HCT116 (cell line): Measurements from ENCODE around the gene LRP1. TPM values are rescaled to one million over a fixed set of nuclear protein-coding genes. Genes with fewer than 3 reads are reported as not detected.

ENCODE experiments used
- ATAC-seq: fragments of 200-7000 bp; cut with Tn5 transposase; 2 replicates; pipeline ENCODE4 v1.9.1; 2020; ENCODE audit warnings: mild to moderate bottlenecking, moderate library complexity
- BruUV-seq: library from RNA; stranded (reverse); fragments of 400-500 nt; replicated peaks from 2 replicates; lab custom pipeline; 2021; lab: Mats Ljungman, UMichigan
- CTCF ChIA-PET: fragments of 300-600 bp; sonication (Branson Sonifier 250); formaldehyde crosslinking; loops from one replicate; lab custom pipeline; 2021; ENCODE audit warnings: antibody characterized with exemption; lab: Charles Lee
- POLR2A ChIA-PET: fragments of 300-600, 350-600 bp; sonication (Branson Sonifier 250); formaldehyde crosslinking; loops from one replicate; lab custom pipeline; 2021; ENCODE audit warnings: antibody characterized with exemption; lab: Charles Lee
- RAD21 ChIA-PET, 2 experiments: fragments of 300-600 bp; sonication (Branson Sonifier 250); formaldehyde crosslinking; loops; one replicate each; lab custom pipeline; 2023; ENCODE audit warnings: low total read pairs in 2 of 2; ENCODE audit not compliant: uncharacterized antibody in 2 of 2, unreplicated experiment in 2 of 2, low non-redundant PET in 1 of 2; lab: Charles Lee
- DNase-seq: peaks from one replicate; pipeline ENCODE4 v3.0.0-alpha.2; 2010; ENCODE audit warnings: low read depth, low spot score
- H2AFZ ChIP-seq: fragments of 200-600 bp; shearing (Covaris generic), sonication (generic); 2 replicates; pipeline ENCODE4 v1.6.1; 2017; ENCODE audit warnings: low read depth, mixed run types, mixed read lengths, antibody characterized with exemption, low read length; ENCODE audit not compliant: poor library complexity, severe bottlenecking
- H3K27ac ChIP-seq: 2 replicates; pipeline ENCODE4 v1.5.1; 2012; ENCODE audit warnings: low read depth, low read length
- H3K27me3 ChIP-seq: fragments of 200-600 bp; sonication (generic); 2 replicates; pipeline ENCODE4 v1.6.1; 2016; ENCODE audit warnings: mixed run types, low read length, mixed read lengths; ENCODE audit not compliant: insufficient read depth
- H3K36me3 ChIP-seq, 2 experiments: fragments of 200-500 bp in 1 of 2; fragments of 200-600 bp in 1 of 2; sonication (Bioruptor generic) in 1 of 2; sonication (generic) in 1 of 2; 2 replicates each; pipeline versions ENCODE4 v1.5.1 to v1.6.1; 2014 to 2016; ENCODE audit warnings: low read length in 2 of 2, inconsistent platforms in 1 of 2, mixed read lengths in 1 of 2, mixed run types in 1 of 2; ENCODE audit not compliant: insufficient read depth in 2 of 2, control insufficient read depth in 1 of 2
- H3K4me1 ChIP-seq, 2 experiments: fragments of 200-600 bp in 1 of 2; sonication (generic) in 1 of 2; 2 replicates each; pipeline versions ENCODE4 v1.5.1 to v1.6.1; 2012 to 2017; ENCODE audit warnings: low read length in 2 of 2, inconsistent platforms in 1 of 2, mild to moderate bottlenecking in 1 of 2, mixed read lengths in 1 of 2, mixed run types in 1 of 2, moderate library complexity in 1 of 2; ENCODE audit not compliant: insufficient read depth in 2 of 2, control insufficient read depth in 1 of 2
- H3K4me2 ChIP-seq: fragments of 200-600 bp; sonication (generic); 2 replicates; pipeline ENCODE4 v1.6.1; 2017; ENCODE audit warnings: mixed run types, low read length, mixed read lengths
- H3K4me3 ChIP-seq, 2 experiments: fragments of 200-600 bp in 1 of 2; sonication (generic) in 1 of 2; replicated peaks in 1 of 2; 2 replicates each; pipeline ENCODE4 v1.5.1; 2011 to 2016; ENCODE audit warnings: low read length in 2 of 2, control low read depth in 1 of 2, low read depth in 1 of 2, mild to moderate bottlenecking in 1 of 2, mixed read lengths in 1 of 2, mixed run types in 1 of 2
- H3K79me2 ChIP-seq: fragments of 200-600 bp; sonication (generic); 2 replicates; pipeline ENCODE4 v1.6.1; 2017; ENCODE audit warnings: mild to moderate bottlenecking, mixed run types, low read length, moderate library complexity, mixed read lengths; ENCODE audit not compliant: insufficient read depth
- H3K9ac ChIP-seq: fragments of 200-600 bp; sonication (generic); 2 replicates; pipeline ENCODE4 v1.6.1; 2016; ENCODE audit warnings: low read length, mixed read lengths
- H3K9me2 ChIP-seq: fragments of 200-600 bp; sonication (generic), shearing (Covaris generic); 2 replicates; pipeline ENCODE4 v1.6.1; 2017; ENCODE audit warnings: mixed run types, mild to moderate bottlenecking, moderate library complexity; ENCODE audit not compliant: insufficient read depth
- H3K9me3 ChIP-seq, 2 experiments: fragments of 200-500 bp in 1 of 2; fragments of 200-600 bp in 1 of 2; sonication (Bioruptor generic) in 1 of 2; sonication (generic) in 1 of 2; 2 replicates each; pipeline ENCODE4 v1.6.1; 2014 to 2017; ENCODE audit warnings: low read length in 2 of 2, mixed read lengths in 2 of 2, inconsistent platforms in 1 of 2, low read depth in 1 of 2, mild to moderate bottlenecking in 1 of 2, mixed run types in 1 of 2, moderate library complexity in 1 of 2; ENCODE audit not compliant: control insufficient read depth in 1 of 2, insufficient read depth in 1 of 2
- H4K20me1 ChIP-seq: fragments of 200-600 bp; sonication (generic), shearing (Covaris generic); 2 replicates; pipeline ENCODE4 v1.6.1; 2017; ENCODE audit warnings: mixed run types, mild to moderate bottlenecking, moderate library complexity; ENCODE audit not compliant: insufficient read depth
- ELF1 ChIP-seq: IDR thresholded peaks from 2 replicates; pipeline ENCODE4 v1.6.1; 2012; ENCODE audit warnings: low read depth, borderline replicate concordance
- EZH2 ChIP-seq: fragments of 200-600 bp; sonication (generic); IDR thresholded peaks from 2 replicates; pipeline ENCODE4 v1.6.1; 2017; ENCODE audit warnings: antibody characterized with exemption, mixed run types
- EZH2phosphoT487 ChIP-seq: fragments of 200-600 bp; IDR thresholded peaks from 2 replicates; pipeline ENCODE4 v1.6.1; 2018; ENCODE audit warnings: antibody characterized with exemption, borderline replicate concordance
- POLR2AphosphoS5 ChIP-seq: IDR thresholded peaks from 2 replicates; pipeline ENCODE4 v1.6.1; 2011; ENCODE audit warnings: mild to moderate bottlenecking, low read depth, low read length, moderate library complexity
- SIN3A ChIP-seq: IDR thresholded peaks from 2 replicates; pipeline ENCODE4 v1.6.1; 2012; ENCODE audit warnings: low read depth
- SP1 ChIP-seq: IDR thresholded peaks from 2 replicates; pipeline ENCODE4 v1.6.1; 2012; ENCODE audit warnings: low read depth
- SRF ChIP-seq: IDR thresholded peaks from 2 replicates; pipeline ENCODE4 v1.6.1; 2012; ENCODE audit warnings: low read depth
- YY1 ChIP-seq: IDR thresholded peaks from 2 replicates; pipeline ENCODE4 v1.6.1; 2011; ENCODE audit warnings: low read length, low read depth, moderate library complexity, mild to moderate bottlenecking; ENCODE audit not compliant: insufficient replicate concordance; ENCODE audit errors: extremely low read depth
- ZFX ChIP-seq: fragments of 450-650 bp; IDR thresholded peaks from 2 replicates; pipeline ENCODE4 v1.6.1; 2017
- intact Hi-C: fragments of 100-400 bp; cut with micrococcal nuclease; formaldehyde crosslinking; loops from 2 replicates; pipeline ENCODE4 v1.10.0; 2022
- total RNA-seq: library from RNA; stranded (reverse); gene quantifications from one replicate; pipeline ENCODE4 v1.2.1, GENCODE V29; 2021; ENCODE audit not compliant: unreplicated experiment
- TF ChIP-seq, protein P1 (sequence below): IDR thresholded peaks from 2 replicates; pipeline ENCODE4 v1.6.1; 2011; ENCODE audit warnings: mild to moderate bottlenecking, low read length, moderate library complexity; ENCODE audit not compliant: insufficient replicate concordance; ENCODE audit errors: extremely low read depth
- TF ChIP-seq, protein P2 (sequence below), 3 experiments: fragments of 200-600 bp in 1 of 3; sonication (generic) in 1 of 3; IDR thresholded peaks in 2 of 3; conservative IDR thresholded peaks in 1 of 3; 2 replicates each; pipeline ENCODE4 v1.5.1; 2012 to 2017; ENCODE audit warnings: low read depth in 2 of 3, low read length in 2 of 3, antibody characterized with exemption in 1 of 3, borderline replicate concordance in 1 of 3, control low read depth in 1 of 3, mild to moderate bottlenecking in 1 of 3, mixed read lengths in 1 of 3, mixed run types in 1 of 3, moderate library complexity in 1 of 3; ENCODE audit not compliant: insufficient read depth in 1 of 3
- TF ChIP-seq, protein P3 (sequence below): IDR thresholded peaks from 2 replicates; pipeline ENCODE4 v1.6.1; 2012; ENCODE audit warnings: low read depth

Gene LRP1
- total RNA-seq, 1 experiment from 2014 or later = 12.0 TPM

DNA sequence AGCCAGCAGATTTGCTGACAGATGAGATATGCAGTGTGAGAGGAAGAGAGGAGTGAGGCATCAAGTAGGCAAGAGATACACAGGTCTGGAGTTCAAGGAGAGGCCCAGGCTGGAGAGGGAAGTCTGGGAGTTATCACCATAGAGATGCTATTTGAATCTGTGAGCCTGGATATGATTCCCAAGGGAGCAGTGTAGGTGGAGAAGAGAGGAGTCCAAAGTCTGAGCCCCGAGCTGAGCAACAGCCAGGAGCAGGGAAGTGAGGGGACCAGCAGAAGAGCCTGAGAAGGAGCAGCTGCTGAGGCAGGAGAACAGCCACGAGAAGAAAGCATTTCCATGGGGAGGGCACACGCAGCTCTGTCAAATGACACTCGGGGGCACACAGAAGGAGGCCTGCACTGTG is 68.2 kb downstream of the LRP1 start:
- H2AFZ ChIP-seq = no peak overlapping the region
- H3K9me3 ChIP-seq = no peaks in the 10 kb centered on the region
- no peak overlapping the region for H3K27ac ChIP-seq
- ATAC-seq (no peak), DNase-seq (no peak)
- BruUV-seq = no TSS peak
- POLR2A ChIA-PET = no interaction called here
- RAD21 ChIA-PET = interaction anchor here in 1 of 2 experiments (0.6 kb wide), 1 partner anchor 54 kb away, joined by 5 read pairs; the partner anchor contains the start of gene STAC3
- no peaks in the 10 kb centered on the region for H3K9me2 ChIP-seq
- no peak overlapping the region for H3K9ac ChIP-seq
- TF ChIP-seq ZFX (no peak), EZH2 (no peak)
- TF ChIP-seq, protein P1, sequence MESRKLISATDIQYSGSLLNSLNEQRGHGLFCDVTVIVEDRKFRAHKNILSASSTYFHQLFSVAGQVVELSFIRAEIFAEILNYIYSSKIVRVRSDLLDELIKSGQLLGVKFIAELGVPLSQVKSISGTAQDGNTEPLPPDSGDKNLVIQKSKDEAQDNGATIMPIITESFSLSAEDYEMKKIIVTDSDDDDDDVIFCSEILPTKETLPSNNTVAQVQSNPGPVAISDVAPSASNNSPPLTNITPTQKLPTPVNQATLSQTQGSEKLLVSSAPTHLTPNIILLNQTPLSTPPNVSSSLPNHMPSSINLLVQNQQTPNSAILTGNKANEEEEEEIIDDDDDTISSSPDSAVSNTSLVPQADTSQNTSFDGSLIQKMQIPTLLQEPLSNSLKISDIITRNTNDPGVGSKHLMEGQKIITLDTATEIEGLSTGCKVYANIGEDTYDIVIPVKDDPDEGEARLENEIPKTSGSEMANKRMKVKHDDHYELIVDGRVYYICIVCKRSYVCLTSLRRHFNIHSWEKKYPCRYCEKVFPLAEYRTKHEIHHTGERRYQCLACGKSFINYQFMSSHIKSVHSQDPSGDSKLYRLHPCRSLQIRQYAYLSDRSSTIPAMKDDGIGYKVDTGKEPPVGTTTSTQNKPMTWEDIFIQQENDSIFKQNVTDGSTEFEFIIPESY = no peak
- intact Hi-C loops = no loop called here
- H3K4me3 ChIP-seq = no peak overlapping the region
- CTCF ChIA-PET = no interaction called here
- no peaks in the 10 kb centered on the region for H3K4me1 ChIP-seq
- no peak overlapping the region for H3K4me2 ChIP-seq
- H4K20me1 ChIP-seq = no peaks in the 10 kb centered on the region
- no peaks in the 10 kb centered on the region for H3K79me2 ChIP-seq
- H3K27me3 ChIP-seq = no peaks in the 10 kb centered on the region
- peaks cover 0 to 1% of the 10 kb centered on the region in 2 experiments; a peak in 2 of 4 replicates for H3K36me3 ChIP-seq

DNA sequence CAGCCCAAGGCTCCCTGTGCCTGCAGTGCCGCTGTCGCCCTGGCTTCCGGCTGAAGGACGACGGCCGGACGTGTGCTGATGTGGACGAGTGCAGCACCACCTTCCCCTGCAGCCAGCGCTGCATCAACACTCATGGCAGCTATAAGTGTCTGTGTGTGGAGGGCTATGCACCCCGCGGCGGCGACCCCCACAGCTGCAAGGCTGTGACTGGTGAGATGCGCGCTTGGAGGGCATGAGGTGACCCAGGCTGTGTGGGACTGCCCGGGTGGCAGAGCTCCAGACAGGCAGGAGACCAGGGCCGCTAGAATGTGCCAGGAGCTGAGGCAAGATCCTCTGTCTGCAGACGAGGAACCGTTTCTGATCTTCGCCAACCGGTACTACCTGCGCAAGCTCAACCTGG is 68.7 kb downstream of the LRP1 start:
- H4K20me1 ChIP-seq = no peaks in the 10 kb centered on the region
- H3K79me2 ChIP-seq = no peaks in the 10 kb centered on the region
- H3K9me2 ChIP-seq = no peaks in the 10 kb centered on the region
- H3K4me2 ChIP-seq = no peak overlapping the region
- DNase-seq = no peak
- no peak overlapping the region for H2AFZ ChIP-seq
- ChIA-PET RAD21 (interaction anchor here in 1 of 2 experiments (0.6 kb wide), 1 partner anchor 54 kb away, joined by 5 read pairs; the partner anchor contains the start of gene STAC3), POLR2A (no interaction called here), CTCF (no interaction called here)
- no peaks in the 10 kb centered on the region for H3K4me1 ChIP-seq
- intact Hi-C loops = no loop called here
- ATAC-seq = no peak
- no peak overlapping the region for H3K9ac ChIP-seq
- no peaks in the 10 kb centered on the region; a peak in 1 of 4 replicates for H3K36me3 ChIP-seq
- H3K27ac ChIP-seq = no peak overlapping the region
- no peak overlapping the region for H3K4me3 ChIP-seq
- BruUV-seq = no TSS peak
- no peaks in the 10 kb centered on the region for H3K9me3 ChIP-seq
- H3K27me3 ChIP-seq = no peaks in the 10 kb centered on the region
- TF ChIP-seq, protein P2, sequence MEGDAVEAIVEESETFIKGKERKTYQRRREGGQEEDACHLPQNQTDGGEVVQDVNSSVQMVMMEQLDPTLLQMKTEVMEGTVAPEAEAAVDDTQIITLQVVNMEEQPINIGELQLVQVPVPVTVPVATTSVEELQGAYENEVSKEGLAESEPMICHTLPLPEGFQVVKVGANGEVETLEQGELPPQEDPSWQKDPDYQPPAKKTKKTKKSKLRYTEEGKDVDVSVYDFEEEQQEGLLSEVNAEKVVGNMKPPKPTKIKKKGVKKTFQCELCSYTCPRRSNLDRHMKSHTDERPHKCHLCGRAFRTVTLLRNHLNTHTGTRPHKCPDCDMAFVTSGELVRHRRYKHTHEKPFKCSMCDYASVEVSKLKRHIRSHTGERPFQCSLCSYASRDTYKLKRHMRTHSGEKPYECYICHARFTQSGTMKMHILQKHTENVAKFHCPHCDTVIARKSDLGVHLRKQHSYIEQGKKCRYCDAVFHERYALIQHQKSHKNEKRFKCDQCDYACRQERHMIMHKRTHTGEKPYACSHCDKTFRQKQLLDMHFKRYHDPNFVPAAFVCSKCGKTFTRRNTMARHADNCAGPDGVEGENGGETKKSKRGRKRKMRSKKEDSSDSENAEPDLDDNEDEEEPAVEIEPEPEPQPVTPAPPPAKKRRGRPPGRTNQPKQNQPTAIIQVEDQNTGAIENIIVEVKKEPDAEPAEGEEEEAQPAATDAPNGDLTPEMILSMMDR (IDR thresholded peaks at IDR 0.05 in 2 of 3, conservative IDR thresholded peaks at IDR 0.05 in 1 of 3; ENCODE audit: borderline replicate concordance in 1 of 3, insufficient read depth in 1 of 3, low read depth in 2 of 3, low read length in 2 of 3) = no peak
- TF ChIP-seq SP1 (no peak), SRF (no peak), ZFX (no peak), EZH2phosphoT487 (no peak), SIN3A (no peak), POLR2AphosphoS5 (no peak), ELF1 (no peak), YY1 (no peak)
- TF ChIP-seq, protein P3, sequence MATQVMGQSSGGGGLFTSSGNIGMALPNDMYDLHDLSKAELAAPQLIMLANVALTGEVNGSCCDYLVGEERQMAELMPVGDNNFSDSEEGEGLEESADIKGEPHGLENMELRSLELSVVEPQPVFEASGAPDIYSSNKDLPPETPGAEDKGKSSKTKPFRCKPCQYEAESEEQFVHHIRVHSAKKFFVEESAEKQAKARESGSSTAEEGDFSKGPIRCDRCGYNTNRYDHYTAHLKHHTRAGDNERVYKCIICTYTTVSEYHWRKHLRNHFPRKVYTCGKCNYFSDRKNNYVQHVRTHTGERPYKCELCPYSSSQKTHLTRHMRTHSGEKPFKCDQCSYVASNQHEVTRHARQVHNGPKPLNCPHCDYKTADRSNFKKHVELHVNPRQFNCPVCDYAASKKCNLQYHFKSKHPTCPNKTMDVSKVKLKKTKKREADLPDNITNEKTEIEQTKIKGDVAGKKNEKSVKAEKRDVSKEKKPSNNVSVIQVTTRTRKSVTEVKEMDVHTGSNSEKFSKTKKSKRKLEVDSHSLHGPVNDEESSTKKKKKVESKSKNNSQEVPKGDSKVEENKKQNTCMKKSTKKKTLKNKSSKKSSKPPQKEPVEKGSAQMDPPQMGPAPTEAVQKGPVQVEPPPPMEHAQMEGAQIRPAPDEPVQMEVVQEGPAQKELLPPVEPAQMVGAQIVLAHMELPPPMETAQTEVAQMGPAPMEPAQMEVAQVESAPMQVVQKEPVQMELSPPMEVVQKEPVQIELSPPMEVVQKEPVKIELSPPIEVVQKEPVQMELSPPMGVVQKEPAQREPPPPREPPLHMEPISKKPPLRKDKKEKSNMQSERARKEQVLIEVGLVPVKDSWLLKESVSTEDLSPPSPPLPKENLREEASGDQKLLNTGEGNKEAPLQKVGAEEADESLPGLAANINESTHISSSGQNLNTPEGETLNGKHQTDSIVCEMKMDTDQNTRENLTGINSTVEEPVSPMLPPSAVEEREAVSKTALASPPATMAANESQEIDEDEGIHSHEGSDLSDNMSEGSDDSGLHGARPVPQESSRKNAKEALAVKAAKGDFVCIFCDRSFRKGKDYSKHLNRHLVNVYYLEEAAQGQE = no peak
